Activated CD4-positive, alpha-beta T cell treated with anti-CD3 and anti-CD28 coated beads, Interleukin-2, amount 10 ng/mL, durations not matched to agents 7 days and 5 days (primary cell): ENCODE results near the gene CMTR2. TPM values are rescaled to one million over a fixed set of nuclear protein-coding genes. Genes with fewer than 3 reads are reported as not detected.
"Not testable (repeated sequence)": the region's sequence is repeated elsewhere in the genome, so short reads cannot be mapped to it uniquely, and the experiment has no call there.

ENCODE experiments used
- CTCF ChIA-PET: fragments of 350-600 bp; sonication (Branson Sonifier 250); formaldehyde crosslinking; loops from one replicate; lab custom pipeline; 2021; ENCODE audit warnings: antibody characterized with exemption; lab: Charles Lee
- POLR2A ChIA-PET: fragments of 350-600 bp; sonication (Branson Sonifier 250); formaldehyde crosslinking; loops from one replicate; lab custom pipeline; 2021; ENCODE audit warnings: antibody characterized with exemption; lab: Charles Lee
- DNase-seq: peaks from one replicate; pipeline ENCODE4 v3.0.0-alpha.2; 2020
- H3K27ac Mint-ChIP-seq: one replicate; pipeline ENCODE4 v1.8.0; 2021; ENCODE audit warnings: mild to moderate bottlenecking, moderate library complexity, mixed read lengths
- H3K27me3 Mint-ChIP-seq: one replicate; pipeline ENCODE4 v1.8.0; 2021; ENCODE audit warnings: mixed read lengths
- H3K36me3 Mint-ChIP-seq: one replicate; pipeline ENCODE4 v1.8.0; 2021; ENCODE audit warnings: low read depth, mixed read lengths
- H3K4me1 Mint-ChIP-seq: one replicate; pipeline ENCODE4 v1.8.0; 2021; ENCODE audit warnings: mixed read lengths
- H3K4me3 Mint-ChIP-seq: one replicate; pipeline ENCODE4 v1.8.0; 2021; ENCODE audit warnings: mild to moderate bottlenecking, moderate library complexity, mixed read lengths
- H3K9me3 Mint-ChIP-seq: one replicate; pipeline ENCODE4 v1.8.0; 2021; ENCODE audit warnings: mixed read lengths
- total RNA-seq, 2 experiments: library from RNA; stranded (reverse); gene quantifications; one replicate each; pipeline ENCODE4 v1.2.3, GENCODE V29; 2021

Gene CMTR2
- total RNA-seq, 2 experiments from 2014 or later: 24.2 to 25.7 TPM

GRCh38 chr16:71295950-71296349 lies 6.7 kb upstream of the CMTR2 start:
- Mint-ChIP-seq H3K27me3 (peaks cover 26% of the 10 kb centered on the region), H3K9me3 (no peaks in the 10 kb centered on the region), H3K4me3 (no peak overlapping the region), H3K36me3 (no peaks in the 10 kb centered on the region), H3K27ac (no peak overlapping the region), H3K4me1 (no peaks in the 10 kb centered on the region)
- ChIA-PET POLR2A (no interaction called here), CTCF (no interaction called here)
- no peak for DNase-seq

GRCh38 chr16:71293919-71294318 lies 4.7 kb upstream of the CMTR2 start:
- Mint-ChIP-seq H3K4me1 (peaks cover 4% of the 10 kb centered on the region), H3K36me3 (no peaks in the 10 kb centered on the region), H3K27ac (no peak overlapping the region), H3K9me3 (no peaks in the 10 kb centered on the region), H3K27me3 (peaks cover 12% of the 10 kb centered on the region), H3K4me3 (no peak overlapping the region)
- ChIA-PET POLR2A (no interaction called here), CTCF (no interaction called here)
- DNase-seq: no peak

GRCh38 chr16:71292095-71292494 lies 2.9 kb upstream of the CMTR2 start:
- H3K9me3 Mint-ChIP-seq, H3K27me3 Mint-ChIP-seq, DNase-seq, POLR2A ChIA-PET, H3K4me3 Mint-ChIP-seq, CTCF ChIA-PET, H3K36me3 Mint-ChIP-seq, H3K27ac Mint-ChIP-seq: not testable (repeated sequence)
- peaks cover 18% of the 10 kb centered on the region for H3K4me1 Mint-ChIP-seq

- peaks cover 3% of the 10 kb centered on the region for H3K9me3 Mint-ChIP-seq
- H3K27ac Mint-ChIP-seq: peak overlapping the region; percentile 88
- peaks cover 27% of the 10 kb centered on the region for H3K36me3 Mint-ChIP-seq
- H3K4me1 Mint-ChIP-seq: peaks cover 24% of the 10 kb centered on the region
- ChIA-PET CTCF (no interaction called here), POLR2A (no interaction called here)
- H3K4me3 Mint-ChIP-seq: peak overlapping the region; percentile 79
- peaks cover 7% of the 10 kb centered on the region for H3K27me3 Mint-ChIP-seq
- DNase-seq: no peak
Observed at GRCh38 chr16:71289732-71290062, 495 bp upstream of the CMTR2 start.

GRCh38 chr16:71288570-71288889 lies 672 bp downstream of the CMTR2 start:
- H3K36me3 Mint-ChIP-seq: peaks cover 38% of the 10 kb centered on the region
- ChIA-PET POLR2A (no interaction called here), CTCF (interaction anchor here (0.6 to 1.7 kb wide), 2 partner anchors 23 to 1132 kb away, joined by 3 to 5 read pairs; no protein-coding TSS in a partner anchor)
- peak overlapping the region; percentile 79 for H3K4me3 Mint-ChIP-seq
- no peak for DNase-seq
- H3K27ac Mint-ChIP-seq: peak overlapping the region; percentile 88
- H3K9me3 Mint-ChIP-seq: peaks cover 4% of the 10 kb centered on the region
- peaks cover 7% of the 10 kb centered on the region for H3K27me3 Mint-ChIP-seq
- peaks cover 24% of the 10 kb centered on the region for H3K4me1 Mint-ChIP-seq

- no peak for DNase-seq
- ChIA-PET CTCF (interaction anchor here (1.7 kb wide), 1 partner anchor 24 kb away, joined by 5 read pairs; no protein-coding TSS in a partner anchor), POLR2A (no interaction called here)
- H3K27me3 Mint-ChIP-seq: peaks cover 7% of the 10 kb centered on the region
- peaks cover 5% of the 10 kb centered on the region for H3K9me3 Mint-ChIP-seq
- H3K4me3 Mint-ChIP-seq: peak overlapping the region; percentile 79
- peaks cover 24% of the 10 kb centered on the region for H3K4me1 Mint-ChIP-seq
- no peak overlapping the region for H3K27ac Mint-ChIP-seq
- H3K36me3 Mint-ChIP-seq: peaks cover 43% of the 10 kb centered on the region
Observed at GRCh38 chr16:71287911-71288310, 1.3 kb downstream of the CMTR2 start.

- ChIA-PET POLR2A (no interaction called here), CTCF (no interaction called here)
Observed at GRCh38 chr16:71287454-71287853, 1.7 kb downstream of the CMTR2 start.

GRCh38 chr16:71283612-71284011 lies 5.6 kb downstream of the CMTR2 start:
- H3K36me3 Mint-ChIP-seq: peaks cover 51% of the 10 kb centered on the region
- no peak overlapping the region for H3K4me3 Mint-ChIP-seq
- no peaks in the 10 kb centered on the region for H3K27me3 Mint-ChIP-seq
- peaks cover 5% of the 10 kb centered on the region for H3K9me3 Mint-ChIP-seq
- ChIA-PET POLR2A (no interaction called here), CTCF (no interaction called here)
- no peak overlapping the region for H3K27ac Mint-ChIP-seq
- H3K4me1 Mint-ChIP-seq: peaks cover 19% of the 10 kb centered on the region
- DNase-seq: no peak

More at GRCh38 chr16:71287454-71287853, 1.7 kb downstream of the CMTR2 start:
- Mint-ChIP-seq H3K4me3 (no peak overlapping the region), H3K27ac (peak overlapping the region; percentile 10), H3K9me3 (peaks cover 5% of the 10 kb centered on the region), H3K4me1 (peaks cover 24% of the 10 kb centered on the region), H3K27me3 (peaks cover 7% of the 10 kb centered on the region), H3K36me3 (peaks cover 45% of the 10 kb centered on the region)
- no peak for DNase-seq

- Mint-ChIP-seq H3K9me3 (peaks cover 5% of the 10 kb centered on the region), H3K27me3 (no peaks in the 10 kb centered on the region), H3K36me3 (peaks cover 46% of the 10 kb centered on the region), H3K27ac (no peak overlapping the region), H3K4me3 (no peak overlapping the region), H3K4me1 (peaks cover 12% of the 10 kb centered on the region)
- DNase-seq: no peak
- ChIA-PET CTCF (no interaction called here), POLR2A (no interaction called here)
Observed at GRCh38 chr16:71282943-71283342, 6.3 kb downstream of the CMTR2 start.

GRCh38 chr16:71276589-71277334 lies 12.4 kb downstream of the CMTR2 start:
- H3K27ac Mint-ChIP-seq: no peak overlapping the region
- H3K36me3 Mint-ChIP-seq: peaks cover 5% of the 10 kb centered on the region
- POLR2A ChIA-PET: no interaction called here
- H3K9me3 Mint-ChIP-seq: peaks cover 15% of the 10 kb centered on the region
- CTCF ChIA-PET: no interaction called here
- no peak for DNase-seq
- H3K4me1 Mint-ChIP-seq: no peaks in the 10 kb centered on the region
- H3K4me3 Mint-ChIP-seq: no peak overlapping the region
- H3K27me3 Mint-ChIP-seq: no peaks in the 10 kb centered on the region

GRCh38 chr16:71273384-71273783 lies 15.8 kb downstream of the CMTR2 start:
- Mint-ChIP-seq H3K4me3 (no peak overlapping the region), H3K4me1 (no peaks in the 10 kb centered on the region), H3K27ac (no peak overlapping the region), H3K36me3 (peaks cover 2% of the 10 kb centered on the region), H3K27me3 (peaks cover 4% of the 10 kb centered on the region), H3K9me3 (peaks cover 15% of the 10 kb centered on the region)
- CTCF ChIA-PET: no interaction called here
- DNase-seq: no peak
- POLR2A ChIA-PET: no interaction called here

GRCh38 chr16:71264299-71264698 lies 24.9 kb downstream of the CMTR2 start:
- Mint-ChIP-seq H3K36me3 (no peaks in the 10 kb centered on the region), H3K4me1 (no peaks in the 10 kb centered on the region), H3K9me3 (no peaks in the 10 kb centered on the region), H3K4me3 (no peak overlapping the region), H3K27ac (no peak overlapping the region), H3K27me3 (peaks cover 6% of the 10 kb centered on the region)
- CTCF ChIA-PET: no interaction called here
- POLR2A ChIA-PET: no interaction called here
- no peak for DNase-seq

- no peak overlapping the region for H3K4me3 Mint-ChIP-seq
Observed at GRCh38 chr16:71263582-71263981, 25.6 kb downstream of the CMTR2 start.

GRCh38 chr16:71262391-71262790 lies 26.8 kb downstream of the CMTR2 start:
- no peak overlapping the region for H3K4me3 Mint-ChIP-seq
- DNase-seq: no peak
- CTCF ChIA-PET: no interaction called here
- peaks cover 4% of the 10 kb centered on the region for H3K4me1 Mint-ChIP-seq
- POLR2A ChIA-PET: no interaction called here
- H3K36me3 Mint-ChIP-seq: no peaks in the 10 kb centered on the region
- no peaks in the 10 kb centered on the region for H3K9me3 Mint-ChIP-seq
- peaks cover 14% of the 10 kb centered on the region for H3K27me3 Mint-ChIP-seq
- no peak overlapping the region for H3K27ac Mint-ChIP-seq

More at GRCh38 chr16:71263582-71263981, 25.6 kb downstream of the CMTR2 start:
- CTCF ChIA-PET: no interaction called here
- POLR2A ChIA-PET: no interaction called here
- Mint-ChIP-seq H3K27ac (no peak overlapping the region), H3K27me3 (peaks cover 12% of the 10 kb centered on the region), H3K36me3 (no peaks in the 10 kb centered on the region), H3K4me1 (peaks cover 4% of the 10 kb centered on the region), H3K9me3 (no peaks in the 10 kb centered on the region)
- no peak for DNase-seq
